Kidney (tissue), 14 donors: ENCODE data around the gene SMIM33. TPM values are rescaled to one million over a fixed set of nuclear protein-coding genes. Genes with fewer than 3 reads are reported as not detected.

Source experiments
- DNase-seq, 5 donors: peaks; one replicate each; pipeline ENCODE4 v3.0.0-alpha.2; 2013 to 2020
- FAIRE-seq: peaks from 2 replicates; lab custom pipeline; 2012; peaks lifted over from hg19 to GRCh38; lab: Jason Lieb, UNC
- H3K27ac ChIP-seq, 2 donors: one replicate each; pipeline ENCODE4 v1.7.0; 2013; ENCODE audit warnings: low read depth in 2 of 2, low read length in 2 of 2, inconsistent platforms in 1 of 2
- H3K27me3 ChIP-seq: one replicate; pipeline ENCODE4 v1.7.1; 2013; ENCODE audit warnings: low read length, inconsistent platforms; ENCODE audit not compliant: control insufficient read depth, insufficient read depth
- H3K36me3 ChIP-seq, 3 donors: one replicate each; pipeline versions ENCODE4 v1.7.0 to v1.7.1; 2013; ENCODE audit warnings: low read length in 3 of 3, control low read depth in 1 of 3, inconsistent platforms in 1 of 3; ENCODE audit not compliant: insufficient read depth in 3 of 3, control insufficient read depth in 2 of 3
- H3K4me1 ChIP-seq, 3 donors: one replicate each; pipeline versions ENCODE4 v1.7.0 to v1.7.1; 2013; ENCODE audit warnings: low read length in 3 of 3, inconsistent platforms in 1 of 3, low read depth in 1 of 3; ENCODE audit not compliant: control insufficient read depth in 2 of 3, insufficient read depth in 2 of 3
- H3K4me3 ChIP-seq, 3 donors: one replicate each; pipeline versions ENCODE4 v1.7.0 to v1.8.1; 2013; ENCODE audit warnings: low read length in 3 of 3, control low read depth in 1 of 3, inconsistent platforms in 1 of 3
- H3K9ac ChIP-seq, 3 donors: one replicate each; pipeline versions ENCODE4 v1.7.0 to v1.7.1; 2013; ENCODE audit warnings: low read length in 3 of 3, control low read depth in 1 of 3, inconsistent platforms in 1 of 3
- H3K9me3 ChIP-seq, 3 donors: one replicate each; pipeline versions ENCODE4 v1.7.0 to v1.7.1; 2013; ENCODE audit warnings: low read length in 3 of 3, control low read depth in 1 of 3, inconsistent platforms in 1 of 3; ENCODE audit not compliant: control insufficient read depth in 2 of 3, insufficient read depth in 1 of 3
- intact Hi-C: fragments of 100-400 bp; cut with DNase I; formaldehyde crosslinking; loops from one replicate; pipeline ENCODE4 v1.11.1; 2022
- polyA plus RNA-seq: library from polyadenylated mRNA; stranded (reverse); fragments of 350-450 nt; fragmentation: Illumina TruSeq; extraction: RNeasy Lipid Tissue Mini Kit (QIAGEN cat#74804); gene quantifications from one replicate; pipeline ENCODE4 v1.2.3, GENCODE V29; 2014; ENCODE audit warnings: low read depth, low replicate concordance; ENCODE audit not compliant: insufficient read depth
- total RNA-seq: library from RNA; stranded (reverse); fragmentation: NEBNext Ultra II Directional; extraction: Animal tissue kit (Norgen Biotek cat#: 25700); gene quantifications from one replicate; pipeline ENCODE4 v1.2.1, GENCODE V29; 2021
- TF ChIP-seq, protein P1 (sequence below): IDR thresholded peaks from 3 replicates; pipeline ENCODE4 v1.5.1; 2012; ENCODE audit warnings: mild to moderate bottlenecking, moderate library complexity, borderline replicate concordance; ENCODE audit not compliant: insufficient read depth; ENCODE audit errors: extremely low read depth
- donor health status: control.
- donor health status: control.
- donor health status: control.
- donor health status: control.
- donor health status: control.
- donor health status: DM: yes; HTN: yes; CAD: no.
- donor health status: Normal renal cell carcinoma (clear cell type).

The SMIM33 gene
- total and polyA plus RNA-seq, 2 donors from 2014 or later: 0.13 TPM; not detected in 1

DNA sequence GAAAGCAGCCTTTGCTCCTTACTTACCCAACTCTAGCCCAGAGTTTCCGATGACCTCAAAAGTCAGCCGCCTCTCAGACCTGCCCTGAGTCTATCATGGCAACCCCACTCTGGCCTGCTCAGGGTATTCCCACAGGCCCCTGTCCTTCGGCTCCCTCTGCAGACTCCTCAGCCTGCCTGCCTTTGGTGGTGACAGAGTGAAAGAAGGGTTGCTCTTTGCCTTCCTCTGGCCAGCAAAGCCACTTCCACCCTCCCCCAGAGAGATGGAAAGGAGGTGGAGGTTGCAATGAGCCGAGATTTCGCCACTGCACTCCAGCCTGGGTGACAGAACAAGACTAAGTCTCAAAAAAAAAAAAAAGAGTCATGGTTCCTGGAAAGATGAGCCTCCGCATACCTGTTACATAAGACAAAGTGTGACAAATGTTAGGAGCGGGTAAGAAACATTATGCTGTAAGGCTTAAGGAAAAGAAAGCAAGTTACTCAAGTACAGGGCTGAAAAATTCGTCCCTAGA is 2.3 kb upstream of the SMIM33 start:
- no peak overlapping the region for H3K9ac ChIP-seq
- no peaks in the 10 kb centered on the region for H3K9me3 ChIP-seq
- H3K4me3 ChIP-seq: no peak overlapping the region
- TF ChIP-seq, protein P1, sequence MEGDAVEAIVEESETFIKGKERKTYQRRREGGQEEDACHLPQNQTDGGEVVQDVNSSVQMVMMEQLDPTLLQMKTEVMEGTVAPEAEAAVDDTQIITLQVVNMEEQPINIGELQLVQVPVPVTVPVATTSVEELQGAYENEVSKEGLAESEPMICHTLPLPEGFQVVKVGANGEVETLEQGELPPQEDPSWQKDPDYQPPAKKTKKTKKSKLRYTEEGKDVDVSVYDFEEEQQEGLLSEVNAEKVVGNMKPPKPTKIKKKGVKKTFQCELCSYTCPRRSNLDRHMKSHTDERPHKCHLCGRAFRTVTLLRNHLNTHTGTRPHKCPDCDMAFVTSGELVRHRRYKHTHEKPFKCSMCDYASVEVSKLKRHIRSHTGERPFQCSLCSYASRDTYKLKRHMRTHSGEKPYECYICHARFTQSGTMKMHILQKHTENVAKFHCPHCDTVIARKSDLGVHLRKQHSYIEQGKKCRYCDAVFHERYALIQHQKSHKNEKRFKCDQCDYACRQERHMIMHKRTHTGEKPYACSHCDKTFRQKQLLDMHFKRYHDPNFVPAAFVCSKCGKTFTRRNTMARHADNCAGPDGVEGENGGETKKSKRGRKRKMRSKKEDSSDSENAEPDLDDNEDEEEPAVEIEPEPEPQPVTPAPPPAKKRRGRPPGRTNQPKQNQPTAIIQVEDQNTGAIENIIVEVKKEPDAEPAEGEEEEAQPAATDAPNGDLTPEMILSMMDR: no peak
- intact Hi-C loops: no loop called here
- H3K4me1 ChIP-seq: no peaks in the 10 kb centered on the region
- H3K27me3 ChIP-seq: no peaks in the 10 kb centered on the region
- FAIRE-seq (no peak), DNase-seq (no peak)
- H3K36me3 ChIP-seq: no peaks in the 10 kb centered on the region
- no peak overlapping the region for H3K27ac ChIP-seq

DNA sequence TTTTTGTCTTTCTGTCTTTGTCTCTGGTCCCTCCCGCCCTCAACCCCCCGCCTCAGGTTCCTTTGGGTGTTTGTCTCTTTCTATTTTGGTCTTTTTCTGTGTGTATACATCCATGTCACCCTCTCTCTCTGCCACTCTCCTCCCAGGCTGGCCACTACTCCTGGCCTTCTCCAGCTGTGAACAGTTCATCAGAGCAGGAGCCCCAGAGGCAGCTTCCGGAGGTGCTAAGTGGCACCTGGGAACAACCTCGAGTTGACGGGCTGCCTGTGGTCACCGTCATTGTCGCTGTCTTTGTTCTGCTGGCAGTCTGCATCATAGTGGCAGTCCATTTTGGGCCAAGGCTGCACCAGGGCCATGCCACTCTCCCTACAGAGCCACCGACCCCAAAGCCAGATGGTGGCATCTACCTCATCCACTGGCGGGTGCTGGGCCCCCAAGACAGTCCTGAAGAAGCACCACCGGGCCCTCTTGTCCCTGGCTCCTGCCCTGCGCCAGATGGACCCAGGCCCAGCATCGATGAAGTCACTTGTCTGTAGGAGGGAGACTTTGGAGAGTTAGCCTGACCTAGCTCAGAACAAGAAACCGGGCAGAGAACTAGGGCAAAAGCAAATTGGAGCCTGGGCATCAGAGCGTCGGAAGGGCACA is 1.7 kb downstream of the SMIM33 start:
- no peak overlapping the region for H3K27ac ChIP-seq
- no peak for FAIRE-seq

DNA sequence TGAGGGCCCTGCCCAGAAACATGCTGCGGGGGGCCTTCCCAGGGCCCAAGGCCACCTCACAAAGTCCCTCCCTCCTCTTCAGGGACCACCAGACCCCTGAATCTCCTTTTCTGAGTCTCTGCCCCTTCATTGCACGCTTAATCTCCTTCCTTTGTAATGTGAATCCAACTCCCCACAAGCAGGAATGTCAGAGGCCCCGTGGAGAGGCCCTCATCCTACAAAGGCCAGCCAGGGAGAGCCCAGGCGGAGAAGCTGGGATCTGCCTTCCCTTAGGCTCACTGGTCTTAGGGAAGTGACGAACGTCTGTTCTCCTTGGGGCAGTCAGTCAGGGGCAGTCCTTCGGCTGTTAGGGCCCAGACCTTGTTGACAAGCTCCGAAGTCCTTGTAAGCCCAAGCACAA is 2.3 kb downstream of the SMIM33 start:
- TF ChIP-seq, protein P1: no peak
- H3K4me3 ChIP-seq: no peak overlapping the region
- FAIRE-seq (no peak), DNase-seq (peak in 4 of 5 donors; percentile 72 to 83 (median 72))
- no peaks in the 10 kb centered on the region for H3K9me3 ChIP-seq
- intact Hi-C loops: no loop called here
- peak overlapping the region in 1 of 2 donors; percentile 64 for H3K27ac ChIP-seq
- H3K27me3 ChIP-seq: no peaks in the 10 kb centered on the region
- H3K9ac ChIP-seq: no peak overlapping the region
- peaks cover 0 to 7% (median 0%) of the 10 kb centered on the region in 3 donors for H3K4me1 ChIP-seq
- peaks cover 0 to 6% (median 0%) of the 10 kb centered on the region in 3 donors for H3K36me3 ChIP-seq

More for the DNA sequence above, 1.7 kb downstream of the SMIM33 start:
- intact Hi-C loops: no loop called here
- TF ChIP-seq, protein P1: no peak
- DNase-seq: no peak
- Histone ChIP-seq H3K4me1 (peaks cover 0 to 7% (median 0%) of the 10 kb centered on the region in 3 donors), H3K9me3 (no peaks in the 10 kb centered on the region), H3K36me3 (no peaks in the 10 kb centered on the region), H3K4me3 (no peak overlapping the region), H3K27me3 (no peaks in the 10 kb centered on the region), H3K9ac (no peak overlapping the region)
